ENCODE data around the gene NOXRED1.
A peak's percentile ranks its signal among the peaks of the same experiment; 100 is the strongest.
"Not testable (repeated sequence)": the region's sequence is repeated elsewhere in the genome, so short reads cannot be mapped to it uniquely, and the experiment has no call there.

Gene NOXRED1, protein sequence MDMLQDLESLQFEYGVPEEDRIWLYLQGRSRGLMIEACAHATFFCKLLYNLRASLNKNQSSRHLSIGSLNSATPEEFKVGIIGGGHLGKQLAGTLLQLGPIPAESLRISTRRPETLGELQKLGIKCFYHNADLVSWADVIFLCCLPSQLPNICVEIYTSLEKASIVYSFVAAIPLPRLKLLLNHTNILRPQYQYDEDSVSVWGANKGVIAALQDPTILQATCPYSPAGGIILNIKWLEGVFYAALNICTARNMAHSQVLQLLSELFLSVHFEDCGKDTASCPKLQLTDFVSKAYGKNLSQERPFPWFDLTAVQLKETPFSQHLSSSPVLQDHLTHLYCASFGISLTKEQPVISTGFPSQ

GRCh38 chr14:77423423-77423822 lies at the start of gene NOXRED1:
Gene NOXRED1 (minus strand): TSS chr14:77423523. CDS start chr14:77422889, 634 bp downstream.
- intact Hi-C loops (cut with DNase I): no loop called here
- DNase-seq: no peak

DNA sequence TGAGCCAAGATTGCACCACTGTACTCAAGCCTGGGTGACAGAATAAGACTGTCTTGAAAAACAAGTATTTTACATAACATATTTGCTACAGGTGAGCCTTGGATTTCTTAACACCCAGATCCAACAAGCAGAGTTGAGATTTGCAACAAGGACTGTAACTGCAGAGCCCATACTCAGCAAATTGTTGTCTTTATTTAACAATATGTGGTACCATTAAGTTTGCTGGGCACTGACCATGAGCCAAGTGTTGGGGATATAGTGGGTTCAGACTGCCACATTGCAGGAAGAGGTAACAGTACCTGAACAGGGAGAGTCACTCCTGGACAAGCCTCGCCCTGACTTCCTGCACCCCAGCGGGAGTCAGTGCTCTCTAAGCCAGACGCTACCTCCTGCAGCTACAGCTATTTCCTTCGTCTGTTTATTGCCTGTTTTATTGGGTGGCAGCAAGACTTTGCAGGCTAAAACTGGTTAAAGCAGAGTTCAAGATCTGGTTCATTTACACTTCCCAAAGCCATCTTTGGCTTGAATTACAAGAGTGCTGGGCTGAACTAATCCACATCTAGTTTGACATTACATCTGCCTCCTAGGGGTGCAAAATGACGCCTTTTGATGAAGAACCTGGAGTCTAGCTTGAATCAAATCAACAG lies 47.0 kb upstream of the NOXRED1 start:
- DNase-seq: no peak
- intact Hi-C loops (cut with DNase I): no loop called here

DNA sequence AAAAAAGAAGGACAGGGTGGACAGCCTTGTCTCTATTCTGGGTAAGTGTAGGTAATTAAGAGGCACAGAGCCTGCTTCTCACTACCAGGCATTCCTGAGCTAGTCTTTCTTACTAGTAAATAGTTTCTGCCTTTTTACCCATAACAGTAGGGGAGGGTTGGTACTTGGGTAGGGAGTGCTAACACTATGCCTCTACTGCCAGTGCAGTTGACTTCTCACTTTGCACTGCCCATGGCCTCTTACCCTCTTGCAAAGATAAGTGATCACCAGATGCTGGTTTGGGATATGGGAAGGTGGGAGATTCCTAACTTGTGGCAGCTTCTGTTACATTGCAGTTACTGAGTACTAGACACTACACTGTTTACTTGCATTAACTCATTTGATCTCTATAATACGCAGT lies 46.2 kb upstream of the NOXRED1 start:
- DNase-seq: no peak
- intact Hi-C loops (cut with DNase I): no loop called here

DNA sequence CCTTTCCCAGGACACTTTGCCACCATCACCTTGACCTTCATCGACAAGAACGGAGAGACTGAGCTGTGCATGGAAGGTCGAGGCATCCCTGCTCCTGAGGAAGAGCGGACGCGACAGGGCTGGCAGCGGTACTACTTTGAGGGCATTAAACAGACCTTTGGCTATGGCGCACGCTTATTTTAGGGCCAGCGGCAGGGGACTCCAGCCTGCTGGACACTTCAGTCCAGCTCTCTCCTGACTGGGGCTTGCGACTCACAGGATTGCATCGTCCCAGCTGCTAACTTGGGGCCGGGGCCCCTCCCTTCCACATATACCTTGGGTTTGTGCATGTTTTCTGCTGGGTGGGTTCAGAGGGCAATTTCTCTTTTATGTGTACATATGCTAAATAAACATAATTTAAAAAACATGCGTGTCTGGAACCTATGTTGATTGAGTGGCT lies 45.8 kb upstream of the NOXRED1 start:
- intact Hi-C loops (cut with DNase I): no loop called here
- no peak for DNase-seq

GRCh38 chr14:77467801-77468200 lies 44.5 kb upstream of the NOXRED1 start:
- DNase-seq: no peak
- intact Hi-C loops (cut with DNase I): no loop called here

GRCh38 chr14:77459072-77459723 lies 35.9 kb upstream of the NOXRED1 start:
- intact Hi-C loops (cut with DNase I): loop anchor here (2.0 to 10.0 kb wide), 4 partner anchors 84 to 248 kb away; partner anchors contain the start of genes ALKBH1, SAMD15, SLIRP and SPTLC2

GRCh38 chr14:77458249-77458950 lies 35.1 kb upstream of the NOXRED1 start:
- intact Hi-C loops (cut with DNase I): loop anchor here (2.0 to 10.0 kb wide), 4 partner anchors 84 to 249 kb away; partner anchors contain the start of genes ALKBH1, SAMD15, SLIRP and SPTLC2
- peak in 1 of 10 donors; percentile 24 for DNase-seq

More at GRCh38 chr14:77459072-77459723, 35.9 kb upstream of the NOXRED1 start:
- DNase-seq: peak in 6 of 10 donors; percentile 40 to 87 (median 70)

GRCh38 chr14:77457522-77458248 lies 34.4 kb upstream of the NOXRED1 start, which contains the start of the genes AHSA1 and VIPAS39:
Gene AHSA1 (plus strand): TSS chr14:77458093. CDS start chr14:77458190, 97 bp downstream.
Gene VIPAS39 (minus strand): TSS chr14:77457601. CDS start chr14:77454102, 3,499 bp downstream.
- intact Hi-C loops (cut with DNase I): loop anchor here (2.0 to 10.0 kb wide), 5 partner anchors 83 to 250 kb away; partner anchors contain the start of genes ALKBH1, GSTZ1, POMT2 and SAMD15
- DNase-seq: peak; percentile 92 to 99 (median 95)

DNA sequence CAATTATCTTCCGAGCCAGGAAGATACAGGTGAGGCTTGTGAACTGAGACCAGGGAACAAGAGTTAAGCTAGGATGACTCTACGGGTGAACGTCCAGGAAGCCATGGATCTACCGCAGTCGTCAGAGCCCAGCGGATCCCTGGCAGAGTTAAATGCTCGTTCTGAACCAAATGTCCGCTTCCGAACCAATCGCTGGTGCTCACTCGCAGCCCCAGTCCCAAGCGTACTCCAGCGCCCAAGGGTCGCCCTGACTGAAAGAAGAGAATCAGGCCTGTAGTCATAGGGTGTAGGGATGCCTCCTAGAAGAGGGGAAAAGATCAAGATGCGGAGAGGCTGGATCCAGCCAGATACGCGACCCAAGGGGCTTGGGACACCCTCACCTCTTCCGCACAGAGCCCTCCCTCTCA lies 33.8 kb upstream of the NOXRED1 start:
- DNase-seq: peak in 3 of 10 donors; percentile 19 to 75 (median 71)
- intact Hi-C loops (cut with DNase I): loop anchor here (2.0 to 10.0 kb wide), 3 partner anchors 82 to 250 kb away; partner anchors contain the start of genes ALKBH1, GSTZ1, POMT2 and SAMD15

DNA sequence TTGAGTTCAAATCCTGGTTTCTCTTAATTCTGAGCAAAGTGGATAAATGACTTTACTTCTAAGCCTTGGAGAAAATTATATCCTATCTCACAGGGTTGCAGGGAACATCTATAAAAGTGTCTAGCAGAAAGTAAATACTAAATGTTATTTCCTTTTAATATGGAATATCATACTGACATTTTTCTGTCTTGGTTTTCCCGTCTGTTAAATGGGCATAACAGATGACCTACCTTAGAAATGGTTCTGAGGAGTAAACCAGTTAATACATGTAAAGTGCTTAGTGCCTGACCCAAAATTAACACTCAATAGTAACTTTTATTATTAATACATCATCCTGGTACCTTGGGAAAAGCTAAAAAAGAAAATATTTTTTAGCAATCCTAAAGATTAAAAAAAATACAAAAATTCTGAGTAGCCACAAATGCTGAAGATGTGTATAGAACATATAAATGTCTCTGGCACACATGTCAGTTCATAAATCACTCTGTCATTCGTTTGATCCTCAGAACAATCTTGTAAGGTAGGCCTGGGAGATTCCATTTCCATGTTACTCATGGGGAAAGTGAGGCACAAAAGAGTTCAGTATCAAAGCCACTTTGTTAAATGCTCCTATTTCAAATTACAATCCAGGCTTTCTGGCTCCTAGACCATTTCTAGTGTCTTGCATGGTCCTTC lies 32.8 kb upstream of the NOXRED1 start:
- intact Hi-C loops (cut with DNase I): loop anchor here (2.0 to 10.0 kb wide), 3 partner anchors 81 to 251 kb away; partner anchors contain the start of genes ALKBH1, GSTZ1, POMT2 and SAMD15
- DNase-seq: no peak

GRCh38 chr14:77442196-77442595 lies 18.9 kb upstream of the NOXRED1 start:
- intact Hi-C loops (cut with DNase I): no loop called here
- DNase-seq: no peak

- intact Hi-C loops (cut with DNase I): no loop called here
- no peak for DNase-seq
Observed at GRCh38 chr14:77439861-77440260, 16.5 kb upstream of the NOXRED1 start.

GRCh38 chr14:77438596-77438995 lies 15.3 kb upstream of the NOXRED1 start:
- DNase-seq: no peak
- intact Hi-C loops (cut with DNase I): no loop called here

GRCh38 chr14:77436042-77436441 lies 12.7 kb upstream of the NOXRED1 start:
- no peak for DNase-seq
- intact Hi-C loops (cut with DNase I): no loop called here

DNA sequence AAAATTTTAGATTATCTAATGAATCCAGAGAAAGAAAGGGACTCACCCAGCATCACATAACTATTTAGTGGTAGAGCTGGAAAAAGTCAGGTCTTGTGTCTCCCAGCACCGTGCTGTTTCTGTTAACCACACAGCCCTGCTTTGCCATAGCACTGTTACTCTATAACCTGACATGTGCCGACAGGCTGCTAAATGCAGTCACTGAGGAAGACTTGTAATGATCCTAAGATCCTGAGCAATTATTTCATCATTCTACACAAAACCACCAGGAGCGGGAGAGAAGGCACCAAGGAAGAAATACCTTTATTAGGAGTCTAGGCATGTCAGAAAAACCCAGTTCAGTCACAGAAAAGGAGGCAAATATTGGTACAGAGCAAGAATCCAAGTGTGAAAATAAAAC lies 3.1 kb upstream of the NOXRED1 start:
- intact Hi-C loops (cut with DNase I): no loop called here
- DNase-seq: no peak

DNA sequence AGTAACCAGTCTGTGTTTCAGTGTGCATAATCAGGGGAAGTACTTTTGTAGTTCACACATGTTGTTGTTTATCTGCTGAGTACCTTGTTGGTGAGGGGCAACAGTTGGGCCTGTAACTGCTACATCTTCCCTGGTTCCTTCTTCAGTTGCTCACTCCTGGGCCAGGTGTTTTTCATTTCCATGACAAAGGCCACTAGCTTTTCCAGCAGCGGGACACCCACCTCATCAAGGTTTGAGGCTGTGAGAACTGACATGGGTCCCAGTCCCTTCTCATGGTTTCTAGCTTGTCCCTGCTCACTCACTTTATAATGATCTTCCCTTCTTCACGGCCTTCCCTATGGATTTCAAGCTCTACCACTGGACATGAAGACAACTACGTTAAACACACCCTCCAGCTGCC lies 1.5 kb upstream of the NOXRED1 start:
- intact Hi-C loops (cut with DNase I): no loop called here
- DNase-seq: no peak

DNA sequence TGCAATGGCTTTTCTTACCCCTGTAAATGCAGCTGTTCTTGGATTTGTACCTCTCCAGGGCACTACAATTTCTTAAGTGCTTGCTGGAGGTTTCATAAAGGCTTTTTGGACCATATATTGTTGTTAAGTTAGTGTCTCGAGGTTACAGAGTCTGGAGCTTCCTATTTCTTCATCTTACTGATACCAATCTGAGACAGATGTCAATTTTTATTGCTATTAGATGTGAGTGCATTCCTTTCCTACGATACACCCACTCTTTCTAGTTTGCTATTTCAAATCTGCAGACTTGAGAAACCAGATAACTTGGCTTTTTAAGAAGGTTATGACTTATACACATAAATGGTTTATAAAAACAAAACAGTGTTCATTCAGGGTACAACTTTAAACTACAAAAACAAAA lies 2.1 kb downstream of the NOXRED1 start:
- intact Hi-C loops (cut with DNase I): no loop called here
- no peak for DNase-seq

GRCh38 chr14:77416836-77417235 lies 6.5 kb downstream of the NOXRED1 start:
- intact Hi-C loops (cut with DNase I): no loop called here
- no peak for DNase-seq

DNA sequence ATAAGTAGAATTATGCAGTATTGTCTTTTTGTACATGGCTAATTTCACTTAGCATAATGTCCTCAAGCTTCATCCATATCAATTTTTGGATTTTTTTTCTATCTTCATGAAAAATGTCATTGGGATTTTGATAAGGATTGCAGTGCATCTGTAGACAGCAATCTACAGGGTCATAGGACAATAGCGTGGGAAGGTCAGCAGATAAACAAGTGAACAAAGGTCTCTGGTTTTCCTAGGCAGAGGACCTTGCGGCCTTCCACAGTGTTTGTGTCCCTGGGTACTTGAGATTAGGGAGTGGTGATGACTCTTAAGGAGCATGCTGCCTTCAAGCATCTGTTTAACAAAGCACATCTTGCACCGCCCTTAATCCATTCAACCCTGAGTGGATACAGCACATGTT lies 7.2 kb downstream of the NOXRED1 start:
- intact Hi-C loops (cut with DNase I); DNase-seq: not testable (repeated sequence)

Data from posterior cingulate gyrus (tissue), 11 donors.